ENCODE data around the gene HOXD4. TPM values are rescaled to one million over a fixed set of nuclear protein-coding genes. Genes with fewer than 3 reads are reported as not detected.
A peak's percentile ranks its signal among the peaks of the same experiment; 100 is the strongest.

Gene HOXD4
- total and polyA plus RNA-seq, 3 donors from 2014 or later, result 2.7 to 13.3 (median 11.5) TPM

DNA sequence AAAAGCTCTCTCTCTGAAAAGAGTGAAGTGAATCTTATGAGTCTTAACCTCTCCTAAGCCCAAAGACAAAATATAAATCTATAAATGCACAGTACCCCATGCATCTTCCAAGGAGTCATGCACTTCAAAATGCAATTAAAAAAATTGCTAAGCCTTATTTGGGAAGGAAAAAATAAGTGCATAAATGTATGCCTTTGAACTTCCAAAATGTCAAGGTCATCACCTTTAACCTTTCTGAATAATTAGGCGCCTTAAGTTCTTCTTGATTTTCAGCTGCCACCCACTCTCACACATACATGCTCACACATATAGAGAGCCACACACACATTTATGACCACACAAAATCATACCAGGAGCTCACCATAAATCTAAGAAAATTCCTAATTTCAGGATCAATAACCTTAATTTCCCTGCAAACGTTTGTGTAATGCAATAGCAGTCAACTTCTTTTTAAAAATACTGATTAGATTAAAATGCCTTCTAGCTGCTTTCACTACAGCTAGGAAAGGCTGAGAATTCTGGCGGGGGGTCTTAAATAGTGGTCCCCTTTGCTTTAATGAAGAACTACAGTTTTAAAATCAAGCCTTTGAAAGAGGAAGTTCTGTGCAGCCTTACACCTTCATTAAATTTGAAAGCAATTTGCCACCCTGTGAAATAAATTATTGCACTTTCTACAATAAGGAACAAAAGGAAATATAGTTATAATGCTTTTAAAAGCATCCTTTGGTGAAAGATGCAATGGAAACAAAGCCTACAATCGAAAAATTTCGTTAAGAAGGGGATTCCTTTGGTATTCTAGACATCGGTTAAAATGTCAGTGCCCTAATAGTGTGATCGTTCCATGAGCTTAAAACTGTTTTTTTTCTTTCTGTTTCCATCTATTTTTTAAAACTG is 40.7 kb upstream of the HOXD4 start:
- Histone ChIP-seq H3K4me1 (peaks cover 2% of the 10 kb centered on the region), H3K27me3 (no peaks in the 10 kb centered on the region), H3K9me3 (no peaks in the 10 kb centered on the region), H3K27ac (no peak overlapping the region), H3K36me3 (ENCODE audit: low read depth, missing control alignments) (no peaks in the 10 kb centered on the region), H3K4me3 (no peak overlapping the region)
- TF ChIP-seq, protein P1, sequence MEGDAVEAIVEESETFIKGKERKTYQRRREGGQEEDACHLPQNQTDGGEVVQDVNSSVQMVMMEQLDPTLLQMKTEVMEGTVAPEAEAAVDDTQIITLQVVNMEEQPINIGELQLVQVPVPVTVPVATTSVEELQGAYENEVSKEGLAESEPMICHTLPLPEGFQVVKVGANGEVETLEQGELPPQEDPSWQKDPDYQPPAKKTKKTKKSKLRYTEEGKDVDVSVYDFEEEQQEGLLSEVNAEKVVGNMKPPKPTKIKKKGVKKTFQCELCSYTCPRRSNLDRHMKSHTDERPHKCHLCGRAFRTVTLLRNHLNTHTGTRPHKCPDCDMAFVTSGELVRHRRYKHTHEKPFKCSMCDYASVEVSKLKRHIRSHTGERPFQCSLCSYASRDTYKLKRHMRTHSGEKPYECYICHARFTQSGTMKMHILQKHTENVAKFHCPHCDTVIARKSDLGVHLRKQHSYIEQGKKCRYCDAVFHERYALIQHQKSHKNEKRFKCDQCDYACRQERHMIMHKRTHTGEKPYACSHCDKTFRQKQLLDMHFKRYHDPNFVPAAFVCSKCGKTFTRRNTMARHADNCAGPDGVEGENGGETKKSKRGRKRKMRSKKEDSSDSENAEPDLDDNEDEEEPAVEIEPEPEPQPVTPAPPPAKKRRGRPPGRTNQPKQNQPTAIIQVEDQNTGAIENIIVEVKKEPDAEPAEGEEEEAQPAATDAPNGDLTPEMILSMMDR (IDR thresholded peaks at IDR 0.05), result no peak
- no peak for TF ChIP-seq POLR2A (IDR thresholded peaks at IDR 0.05)
- WGBS, 2 donors, result 40 to 43% methylated on average over 7 of the region's 7 CpGs
- no peak for DNase-seq
- intact Hi-C loops (cut with DNase I; ENCODE audit: low total_unique reads), result no loop called here

DNA sequence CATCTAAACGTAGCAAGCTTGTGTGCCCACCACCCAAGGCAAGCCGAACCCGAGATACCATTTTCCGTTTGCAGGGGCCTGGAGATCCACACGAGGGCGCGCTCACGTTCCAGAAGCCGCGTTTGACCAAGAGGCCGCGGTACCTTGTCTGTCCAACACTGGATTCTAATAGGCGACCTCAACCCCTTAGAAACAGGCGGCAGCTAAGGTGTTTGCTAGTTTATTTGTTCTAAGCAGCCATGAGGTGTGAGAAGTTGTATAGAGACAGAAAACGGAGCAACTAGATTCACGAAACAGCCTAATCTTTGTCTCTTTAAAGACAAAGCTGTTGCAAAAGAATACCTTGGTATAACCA is 40.1 kb upstream of the HOXD4 start:
- intact Hi-C loops (cut with DNase I; ENCODE audit: low total_unique reads), result no loop called here
- WGBS, 2 donors, result 27 to 32% methylated on average over 10 to 16 of the region's 16 CpGs
- DNase-seq, result peak; percentile 83
- no peaks in the 10 kb centered on the region for H3K27me3 ChIP-seq
- H3K27ac ChIP-seq, result no peak overlapping the region
- TF ChIP-seq POLR2A (IDR thresholded peaks at IDR 0.05), result no peak
- TF ChIP-seq, protein P1 (IDR thresholded peaks at IDR 0.05), result peak in 2 of 3 experiments; percentile 26 to 69
- H3K9me3 ChIP-seq, result no peaks in the 10 kb centered on the region
- peak overlapping the region in 1 of 2 donors; percentile 1 for H3K4me3 ChIP-seq
- peaks cover 2% of the 10 kb centered on the region for H3K4me1 ChIP-seq
- no peaks in the 10 kb centered on the region for H3K36me3 ChIP-seq (ENCODE audit: low read depth, missing control alignments)

DNA sequence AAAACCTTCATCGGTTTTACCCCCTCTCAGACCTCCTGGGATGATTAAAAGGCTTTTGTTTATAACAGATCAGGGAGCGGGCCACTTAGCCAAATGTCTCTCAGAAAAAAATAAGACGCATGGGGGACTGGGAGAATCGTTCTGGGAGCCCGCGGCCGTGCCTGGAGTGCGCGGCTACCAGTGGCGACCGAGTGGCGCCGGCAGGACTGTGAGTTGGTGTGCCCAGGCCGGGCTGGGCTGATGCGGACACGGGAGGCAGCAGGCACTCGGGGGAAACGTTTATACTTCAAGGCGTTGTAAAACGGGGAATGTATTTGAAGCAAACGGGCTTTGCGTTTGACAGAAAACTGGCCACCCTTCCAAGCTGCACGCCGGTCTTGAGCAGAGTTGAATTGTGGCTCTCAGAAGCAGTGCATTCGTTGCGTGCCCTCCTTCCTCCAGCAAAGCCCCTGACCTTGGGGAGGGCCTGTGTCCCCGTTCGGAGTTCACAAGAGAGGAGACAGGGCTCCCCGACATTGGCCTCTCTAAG is 39.4 kb upstream of the HOXD4 start:
- peak overlapping the region in 1 of 2 donors; percentile 1 for H3K4me3 ChIP-seq
- no peaks in the 10 kb centered on the region for H3K9me3 ChIP-seq
- intact Hi-C loops (cut with DNase I; ENCODE audit: low total_unique reads), result no loop called here
- H3K27ac ChIP-seq, result peak overlapping the region in 1 of 2 donors; percentile 44
- 24 to 37% methylated on average over 27 to 29 of the region's 29 CpGs for WGBS, 2 donors
- H3K36me3 ChIP-seq (ENCODE audit: low read depth, missing control alignments), result no peaks in the 10 kb centered on the region
- TF ChIP-seq POLR2A (IDR thresholded peaks at IDR 0.05), result no peak
- TF ChIP-seq, protein P1 (IDR thresholded peaks at IDR 0.05), result no peak
- DNase-seq, result no peak
- H3K4me1 ChIP-seq, result peaks cover 2% of the 10 kb centered on the region
- no peaks in the 10 kb centered on the region for H3K27me3 ChIP-seq

DNA sequence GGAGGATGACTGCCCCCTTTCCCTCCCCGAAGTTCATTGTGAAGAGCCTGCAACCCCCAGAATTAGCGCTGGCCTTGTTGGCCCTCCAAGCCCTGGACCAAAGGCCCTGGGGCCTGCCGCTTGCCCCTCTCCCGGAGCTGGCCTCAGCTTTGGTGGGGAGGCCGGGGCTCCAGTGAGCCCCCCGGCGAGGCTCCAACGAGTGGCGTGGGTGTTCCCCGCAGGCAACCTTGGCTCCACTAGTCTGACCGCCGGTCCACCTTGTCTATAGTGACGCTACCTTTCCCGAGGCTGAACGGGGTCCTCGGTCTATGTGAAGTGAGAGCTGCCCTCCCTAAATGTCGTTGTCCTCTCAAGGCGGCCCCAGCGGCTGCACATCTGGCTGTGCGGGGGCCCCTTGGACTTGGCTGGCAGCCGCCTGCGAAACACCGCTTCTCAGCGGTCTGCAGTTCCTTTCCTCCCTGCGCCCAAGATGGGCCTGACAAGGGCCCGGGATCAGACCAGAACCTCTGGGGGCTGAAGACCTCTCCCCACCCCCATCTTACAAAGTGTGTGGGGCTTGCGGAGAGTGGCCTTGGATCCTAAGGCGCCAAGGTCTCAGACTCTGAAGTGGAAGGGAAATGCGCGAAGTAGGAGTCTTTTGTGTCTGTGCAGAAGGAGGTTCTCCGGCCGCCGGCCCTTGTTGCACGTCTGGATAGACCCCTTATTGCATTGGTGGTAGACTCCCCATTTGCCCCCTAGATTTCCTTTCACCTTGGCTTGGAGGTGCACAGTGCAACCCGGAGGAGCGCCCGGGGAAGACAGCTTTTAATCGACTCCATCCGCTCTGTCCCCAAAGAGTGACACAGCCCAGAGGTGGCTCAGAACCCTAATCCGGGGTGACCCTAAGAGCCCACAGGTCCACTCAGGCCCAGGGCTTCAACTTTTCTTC is 38.7 kb upstream of the HOXD4 start:
- no peaks in the 10 kb centered on the region for H3K36me3 ChIP-seq (ENCODE audit: low read depth, missing control alignments)
- H3K4me1 ChIP-seq, result no peaks in the 10 kb centered on the region
- TF ChIP-seq, protein P1 (IDR thresholded peaks at IDR 0.05), result no peak
- TF ChIP-seq POLR2A (IDR thresholded peaks at IDR 0.05), result no peak
- H3K4me3 ChIP-seq, result peak overlapping the region in 1 of 2 donors; percentile 1
- intact Hi-C loops (cut with DNase I; ENCODE audit: low total_unique reads), result no loop called here
- no peaks in the 10 kb centered on the region for H3K27me3 ChIP-seq
- 32 to 43% methylated on average over 28 to 40 of the region's 40 CpGs for WGBS, 2 donors
- H3K9me3 ChIP-seq, result no peaks in the 10 kb centered on the region
- peak overlapping the region in 1 of 2 donors; percentile 44 for H3K27ac ChIP-seq
- DNase-seq, result no peak
